Measurements from ENCODE around the gene KRTAP5-9. TPM values are rescaled to one million over a fixed set of nuclear protein-coding genes. Genes with fewer than 3 reads are reported as not detected.
"Not testable (repeated sequence)": the region's sequence is repeated elsewhere in the genome, so short reads cannot be mapped to it uniquely, and the experiment has no call there.

The KRTAP5-9 gene
- total RNA-seq, 1 donor = not detected

DNA sequence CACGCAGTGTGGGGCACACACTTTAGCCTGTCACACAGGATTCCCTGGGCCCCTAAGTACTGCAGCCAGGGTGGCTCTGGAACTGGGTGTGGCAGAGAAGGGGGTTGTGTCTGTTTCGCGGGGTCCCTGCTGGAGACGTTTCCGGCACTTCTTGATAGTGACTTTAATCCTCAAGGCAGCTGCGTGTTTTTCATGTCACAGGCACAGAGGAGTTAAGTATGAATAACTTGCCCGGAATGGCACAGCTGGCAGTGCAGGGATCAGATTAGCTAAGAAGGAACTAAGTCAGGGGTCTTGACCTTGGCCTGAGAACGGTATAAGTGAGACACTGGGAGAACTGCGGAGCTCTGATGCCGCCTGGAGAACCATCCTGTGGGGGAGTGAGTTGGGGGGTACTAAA, 28.7 kb upstream of the KRTAP5-9 start:
- Histone ChIP-seq H3K36me3 (ENCODE audit: insufficient read depth, low read length) (no peaks in the 10 kb centered on the region), H4K20me1 (ENCODE audit: insufficient read depth, low read length) (no peaks in the 10 kb centered on the region), H3K4me2 (ENCODE audit: insufficient read depth, low read length) (no peak overlapping the region), H3K4me1 (ENCODE audit: insufficient read depth, low read length) (no peaks in the 10 kb centered on the region), H2AFZ (ENCODE audit: low read length) (no peak overlapping the region), H3K27me3 (ENCODE audit: insufficient read depth, low read length) (no peaks in the 10 kb centered on the region), H3K9me3 (ENCODE audit: low read depth, low read length) (no peaks in the 10 kb centered on the region), H3K4me3 (ENCODE audit: insufficient read depth, low read length) (no peak overlapping the region), H3K27ac (ENCODE audit: low read depth, low read length) (no peak overlapping the region), H3K79me2 (ENCODE audit: insufficient read depth, low read length) (no peaks in the 10 kb centered on the region)
- DNase-seq (ENCODE audit: insufficient read length, low spot score, missing footprints) = no peak
- TF ChIP-seq, protein P1, sequence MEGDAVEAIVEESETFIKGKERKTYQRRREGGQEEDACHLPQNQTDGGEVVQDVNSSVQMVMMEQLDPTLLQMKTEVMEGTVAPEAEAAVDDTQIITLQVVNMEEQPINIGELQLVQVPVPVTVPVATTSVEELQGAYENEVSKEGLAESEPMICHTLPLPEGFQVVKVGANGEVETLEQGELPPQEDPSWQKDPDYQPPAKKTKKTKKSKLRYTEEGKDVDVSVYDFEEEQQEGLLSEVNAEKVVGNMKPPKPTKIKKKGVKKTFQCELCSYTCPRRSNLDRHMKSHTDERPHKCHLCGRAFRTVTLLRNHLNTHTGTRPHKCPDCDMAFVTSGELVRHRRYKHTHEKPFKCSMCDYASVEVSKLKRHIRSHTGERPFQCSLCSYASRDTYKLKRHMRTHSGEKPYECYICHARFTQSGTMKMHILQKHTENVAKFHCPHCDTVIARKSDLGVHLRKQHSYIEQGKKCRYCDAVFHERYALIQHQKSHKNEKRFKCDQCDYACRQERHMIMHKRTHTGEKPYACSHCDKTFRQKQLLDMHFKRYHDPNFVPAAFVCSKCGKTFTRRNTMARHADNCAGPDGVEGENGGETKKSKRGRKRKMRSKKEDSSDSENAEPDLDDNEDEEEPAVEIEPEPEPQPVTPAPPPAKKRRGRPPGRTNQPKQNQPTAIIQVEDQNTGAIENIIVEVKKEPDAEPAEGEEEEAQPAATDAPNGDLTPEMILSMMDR (IDR thresholded peaks at IDR 0.05; ENCODE audit: extremely low read depth, low read depth, low read length) = no peak

DNA sequence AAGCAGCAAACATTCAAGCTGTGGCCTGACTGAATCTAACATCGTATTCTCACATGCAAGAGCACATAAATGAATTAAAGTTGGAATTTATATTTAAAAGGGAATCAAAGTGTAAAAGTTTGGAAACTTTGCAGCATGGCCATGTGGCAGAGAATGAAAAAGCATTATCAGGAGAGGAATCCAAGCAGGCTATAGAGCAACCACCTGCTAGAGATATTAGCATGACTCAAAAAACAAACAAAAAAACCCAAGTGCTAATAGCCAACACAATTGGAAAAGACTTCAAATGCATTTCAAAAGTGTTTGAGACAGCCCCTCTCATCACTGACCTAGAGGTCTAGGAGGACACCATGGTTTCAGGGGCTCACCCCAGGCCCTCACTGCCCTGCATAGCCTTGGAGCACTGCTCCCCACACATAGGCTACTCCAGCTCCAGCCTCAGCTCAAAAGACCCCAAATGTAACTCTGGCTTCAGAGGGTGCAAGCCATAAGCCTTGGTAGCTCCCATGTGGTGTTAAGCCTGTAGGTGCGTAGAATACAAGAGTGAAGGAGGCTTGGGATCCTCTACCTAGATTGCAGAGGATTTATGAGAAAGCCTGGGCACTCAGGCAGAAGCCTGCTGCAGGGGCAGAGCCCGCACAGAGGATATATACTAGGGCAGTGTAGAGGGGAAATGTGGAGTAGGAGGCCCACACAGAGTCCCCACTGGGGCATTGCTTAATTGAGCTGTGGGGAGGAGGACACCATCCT, 22.9 kb upstream of the KRTAP5-9 start:
- Histone ChIP-seq H3K27ac (ENCODE audit: low read depth, low read length) (no peak overlapping the region), H3K4me3 (ENCODE audit: insufficient read depth, low read length) (no peak overlapping the region), H3K9me3 (ENCODE audit: low read depth, low read length) (no peaks in the 10 kb centered on the region), H3K4me1 (ENCODE audit: insufficient read depth, low read length) (no peaks in the 10 kb centered on the region), H3K27me3 (ENCODE audit: insufficient read depth, low read length) (no peaks in the 10 kb centered on the region), H3K4me2 (ENCODE audit: insufficient read depth, low read length) (no peak overlapping the region), H3K79me2 (ENCODE audit: insufficient read depth, low read length) (no peaks in the 10 kb centered on the region), H2AFZ (ENCODE audit: low read length) (no peak overlapping the region), H3K36me3 (ENCODE audit: insufficient read depth, low read length) (no peaks in the 10 kb centered on the region), H4K20me1 (ENCODE audit: insufficient read depth, low read length) (no peaks in the 10 kb centered on the region)
- no peak for DNase-seq (ENCODE audit: insufficient read length, low spot score, missing footprints)
- TF ChIP-seq, protein P1 (IDR thresholded peaks at IDR 0.05; ENCODE audit: extremely low read depth, low read depth, low read length) = no peak

DNA sequence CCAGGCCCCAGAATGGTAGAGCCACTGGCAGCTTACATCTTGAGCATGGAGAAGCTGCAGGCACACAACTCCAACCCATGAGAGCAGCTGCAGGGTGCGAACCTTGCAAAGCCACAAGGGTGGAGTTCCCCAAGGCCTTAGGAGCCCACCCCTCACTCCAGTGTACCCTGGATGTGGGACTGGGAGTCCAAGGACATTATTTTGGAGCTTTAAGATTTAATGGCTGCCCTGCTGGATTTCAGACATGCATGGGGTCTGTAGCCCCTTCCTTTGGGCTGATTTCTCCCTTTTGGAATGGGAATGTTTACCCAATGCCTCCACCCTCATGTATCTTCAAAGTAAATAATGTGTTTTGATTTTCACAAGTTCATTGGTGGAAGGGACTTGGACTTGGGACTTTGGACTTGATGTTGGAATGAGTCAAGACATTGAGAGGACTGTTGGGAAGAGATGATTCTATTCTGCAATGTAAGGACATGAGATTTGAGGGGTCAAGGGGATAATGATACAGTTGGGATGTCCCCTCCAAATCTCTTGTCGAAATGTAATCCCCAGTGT, 22.2 kb upstream of the KRTAP5-9 start:
- Histone ChIP-seq H3K4me2 (ENCODE audit: insufficient read depth, low read length) (no peak overlapping the region), H4K20me1 (ENCODE audit: insufficient read depth, low read length) (no peaks in the 10 kb centered on the region), H2AFZ (ENCODE audit: low read length) (no peak overlapping the region), H3K79me2 (ENCODE audit: insufficient read depth, low read length) (no peaks in the 10 kb centered on the region), H3K9me3 (ENCODE audit: low read depth, low read length) (no peaks in the 10 kb centered on the region), H3K4me3 (ENCODE audit: insufficient read depth, low read length) (no peak overlapping the region), H3K36me3 (ENCODE audit: insufficient read depth, low read length) (no peaks in the 10 kb centered on the region), H3K4me1 (ENCODE audit: insufficient read depth, low read length) (no peaks in the 10 kb centered on the region), H3K27ac (ENCODE audit: low read depth, low read length) (no peak overlapping the region), H3K27me3 (ENCODE audit: insufficient read depth, low read length) (no peaks in the 10 kb centered on the region)
- TF ChIP-seq, protein P1 (IDR thresholded peaks at IDR 0.05; ENCODE audit: extremely low read depth, low read depth, low read length) = no peak
- DNase-seq (ENCODE audit: insufficient read length, low spot score, missing footprints) = no peak

DNA sequence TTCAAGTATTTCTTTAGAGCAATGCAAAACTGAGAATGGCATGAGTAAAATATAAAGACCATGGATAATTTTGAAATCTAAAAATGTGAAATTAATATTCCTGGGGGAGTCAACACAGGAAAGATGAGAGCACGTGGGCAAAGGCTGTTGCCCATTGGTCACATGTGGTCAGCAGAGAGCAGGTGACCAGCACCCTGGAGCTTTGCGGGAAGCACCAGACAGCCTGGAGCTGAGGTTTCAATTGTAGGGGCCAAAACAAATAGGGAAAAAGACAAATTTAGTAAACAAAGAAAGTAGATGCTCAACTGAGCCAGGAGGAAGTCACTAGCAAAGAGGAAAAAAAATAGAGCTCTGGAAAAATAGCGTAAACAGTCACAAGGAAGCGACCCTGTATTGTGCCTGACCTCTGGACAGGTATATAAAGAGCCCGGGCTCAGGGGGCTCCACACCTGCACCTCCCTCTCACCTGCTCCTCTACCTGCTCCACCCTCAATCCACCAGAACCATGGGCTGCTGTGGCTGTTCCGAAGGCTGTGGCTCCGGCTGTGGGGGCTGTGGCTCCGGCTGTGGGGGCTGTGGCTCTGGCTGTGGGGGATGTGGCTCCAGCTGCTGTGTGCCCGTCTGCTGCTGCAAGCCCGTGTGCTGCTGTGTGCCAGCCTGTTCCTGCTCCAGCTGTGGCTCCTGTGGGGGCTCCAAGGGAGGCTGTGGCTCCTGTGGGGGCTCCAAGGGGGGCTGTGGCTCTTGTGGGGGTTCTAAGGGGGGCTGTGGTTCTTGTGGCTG, 21.2 kb upstream of the KRTAP5-9 start, which contains the start of gene KRTAP5-7:
TSS of gene KRTAP5-7 (plus strand) at position 472 of the 780 bp plus-strand sequence. CDS start at position 506, 34 bp downstream.
- H3K4me2 ChIP-seq (ENCODE audit: insufficient read depth, low read length); H3K79me2 ChIP-seq (ENCODE audit: insufficient read depth, low read length); H3K4me1 ChIP-seq (ENCODE audit: insufficient read depth, low read length); H3K36me3 ChIP-seq (ENCODE audit: insufficient read depth, low read length); H3K27me3 ChIP-seq (ENCODE audit: insufficient read depth, low read length); H3K9me3 ChIP-seq (ENCODE audit: low read depth, low read length); DNase-seq (ENCODE audit: insufficient read length, low spot score, missing footprints); H4K20me1 ChIP-seq (ENCODE audit: insufficient read depth, low read length); H3K4me3 ChIP-seq (ENCODE audit: insufficient read depth, low read length); H3K27ac ChIP-seq (ENCODE audit: low read depth, low read length); H2AFZ ChIP-seq (ENCODE audit: low read length): not testable (repeated sequence)

All from osteoblast (primary cell).